AG04450 (cell line): ENCODE results near the gene MRPS7. TPM values are rescaled to one million over a fixed set of nuclear protein-coding genes. Genes with fewer than 3 reads are reported as not detected.
"Not testable (repeated sequence)": the region's sequence is repeated elsewhere in the genome, so short reads cannot be mapped to it uniquely, and the experiment has no call there.

Experiments used
- CTCF ChIA-PET: fragments of 300-600, 350-600 bp; formaldehyde crosslinking; extraction: SDS; loops from one replicate; lab custom pipeline; 2022; ENCODE audit warnings: antibody characterized with exemption, inconsistent platforms; lab: Charles Lee
- POLR2A ChIA-PET: fragments of 350-600 bp; formaldehyde crosslinking; extraction: SDS; loops from one replicate; lab custom pipeline; 2021; ENCODE audit warnings: antibody characterized with exemption, inconsistent platforms; lab: Yijun Ruan, JAX
- DNase-seq: peaks from one replicate; pipeline ENCODE4 v3.0.0-alpha.2; 2011; ENCODE audit warnings: low read depth, low spot score
- H3K27ac ChIP-seq: one replicate; pipeline ENCODE4 v1.5.1; 2012; ENCODE audit warnings: low read depth, low read length, control low read depth
- H3K27me3 ChIP-seq: one replicate; pipeline ENCODE4 v1.6.0; 2012; ENCODE audit warnings: low read length; ENCODE audit not compliant: control insufficient read depth, insufficient read depth
- H3K4me3 ChIP-seq: 2 replicates; pipeline ENCODE4 v1.5.1; 2011; ENCODE audit warnings: mild to moderate bottlenecking, low read depth, low read length, control low read depth
- H3K9me3 ChIP-seq: 2 replicates; pipeline ENCODE4 v1.5.1; 2012; ENCODE audit warnings: low read length; ENCODE audit not compliant: control insufficient read depth, insufficient read depth
- CTCF ChIP-seq: IDR thresholded peaks from 2 replicates; pipeline ENCODE4 v1.5.1; 2011; ENCODE audit warnings: low read depth, low read length, control low read depth, inconsistent platforms
- polyA plus RNA-seq: library from polyadenylated mRNA; depleted of rRNA; stranded (reverse); fragments of >200 nt; gene quantifications from 2 replicates; pipeline ENCODE4 v1.2.3, GENCODE V29; 2011

Gene MRPS7
- polyA plus RNA-seq, 1 experiment = 53.8 TPM

DNA sequence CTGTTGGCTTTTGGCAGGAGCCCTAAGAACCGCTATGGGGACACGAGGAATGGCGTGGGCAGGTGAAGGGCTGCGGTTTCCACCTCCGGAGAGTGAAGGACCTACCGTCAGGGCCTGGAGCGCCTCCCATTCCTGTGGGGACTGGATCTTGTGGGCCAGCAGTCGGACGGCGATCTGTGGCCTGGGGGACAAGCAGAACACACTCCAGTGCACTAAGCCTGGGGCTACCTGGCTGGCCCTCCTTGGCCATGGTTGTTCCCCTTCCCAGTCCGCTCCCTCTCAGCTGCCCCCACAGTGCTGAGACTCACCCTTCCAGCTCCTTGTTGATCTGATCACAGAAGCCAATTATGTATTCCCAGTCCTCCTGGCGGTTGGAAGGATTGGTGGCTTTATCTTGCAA lies 15.3 kb upstream of the MRPS7 start:
- POLR2A ChIA-PET = no interaction called here
- Histone ChIP-seq H3K27ac (no peak overlapping the region), H3K9me3 (no peaks in the 10 kb centered on the region), H3K27me3 (no peaks in the 10 kb centered on the region), H3K4me3 (no peak overlapping the region)
- TF ChIP-seq CTCF = no peak
- DNase-seq = no peak
- CTCF ChIA-PET = interaction anchor here (0.9 kb wide), 1 partner anchor 14 kb away, joined by 5 read pairs; no protein-coding TSS in a partner anchor

- CTCF ChIA-PET = interaction anchor here (1.1 to 3.1 kb wide), 4 partner anchors 9 to 163 kb away, joined by 3 to 16 read pairs (median 4); partner anchors contain the start of gene MIF4GD
- no peaks in the 10 kb centered on the region for H3K27me3 ChIP-seq
- no peak overlapping the region for H3K27ac ChIP-seq
- no peak for DNase-seq
- no peak overlapping the region for H3K4me3 ChIP-seq
- H3K9me3 ChIP-seq = no peaks in the 10 kb centered on the region
- POLR2A ChIA-PET = interaction anchor here (0.9 kb wide), 1 partner anchor 40 kb away, joined by 3 read pairs; the partner anchor contains the start of gene SLC25A19
- no peak for TF ChIP-seq CTCF
Observed at GRCh38 chr17:75249564-75249963, 12.1 kb upstream of the MRPS7 start.

DNA sequence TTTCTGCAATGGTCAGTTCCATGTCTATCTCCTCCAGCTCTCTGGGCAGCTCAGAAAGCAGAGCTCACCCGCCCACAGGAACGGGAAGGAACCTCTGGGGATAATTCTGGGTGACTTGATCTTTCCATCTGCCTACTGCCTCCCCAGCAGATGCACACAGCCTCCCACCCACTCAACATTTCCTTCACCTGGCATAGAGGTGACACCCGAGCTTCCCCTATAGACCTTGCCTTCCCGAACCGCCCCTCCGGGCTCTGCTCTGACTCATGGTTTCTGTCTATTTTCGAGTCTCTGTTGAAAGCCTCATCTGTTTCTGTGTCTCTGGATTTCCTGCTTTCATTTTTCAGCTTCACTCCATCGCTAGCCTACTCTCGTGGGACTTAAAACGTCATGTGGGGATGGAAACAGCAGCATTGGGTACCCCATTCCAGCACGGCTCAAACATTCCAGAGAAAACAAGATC lies 11.6 kb upstream of the MRPS7 start:
- no peaks in the 10 kb centered on the region for H3K9me3 ChIP-seq
- H3K4me3 ChIP-seq = no peak overlapping the region
- ChIA-PET POLR2A (no interaction called here), CTCF (interaction anchor here (0.6 to 3.1 kb wide), 5 partner anchors 9 to 162 kb away, joined by 3 to 16 read pairs (median 3); partner anchors contain the start of gene MIF4GD)
- no peak overlapping the region for H3K27ac ChIP-seq
- DNase-seq = no peak
- no peak for TF ChIP-seq CTCF
- no peaks in the 10 kb centered on the region for H3K27me3 ChIP-seq

- ChIA-PET CTCF (no interaction called here), POLR2A (interaction anchor here (0.7 kb wide), 1 partner anchor 370 kb away, joined by 6 read pairs; no protein-coding TSS in a partner anchor)
- Histone ChIP-seq H3K27me3 (no peaks in the 10 kb centered on the region), H3K9me3 (no peaks in the 10 kb centered on the region), H3K27ac (no peak overlapping the region), H3K4me3 (no peak overlapping the region)
- TF ChIP-seq CTCF = no peak
- no peak for DNase-seq
Observed at GRCh38 chr17:75252039-75252816, 9.5 kb upstream of the MRPS7 start.

- DNase-seq, POLR2A ChIA-PET, CTCF ChIA-PET, H3K27ac ChIP-seq, H3K4me3 ChIP-seq, H3K27me3 ChIP-seq, H3K9me3 ChIP-seq: not testable (repeated sequence)
Observed at GRCh38 chr17:75255954-75256698, 5.6 kb upstream of the MRPS7 start.

GRCh38 chr17:75257228-75257627 lies 4.5 kb upstream of the MRPS7 start:
- H3K9me3 ChIP-seq, DNase-seq, H3K4me3 ChIP-seq, POLR2A ChIA-PET, H3K27me3 ChIP-seq, CTCF ChIA-PET, H3K27ac ChIP-seq: not testable (repeated sequence)
